ENCODE measurements around the gene HIRIP3. TPM values are rescaled to one million over a fixed set of nuclear protein-coding genes. Genes with fewer than 3 reads are reported as not detected.

The HIRIP3 gene
- total and polyA plus RNA-seq, 5 donors, result 11.6 to 21.7 (median 18.4) TPM

- Histone ChIP-seq H3K27ac (ENCODE audit: low read length) (no peak overlapping the region), H3K27me3 (ENCODE audit: control insufficient read depth, insufficient read depth) (no peaks in the 10 kb centered on the region), H3K4me1 (ENCODE audit: control insufficient read depth, insufficient read depth, low read length) (no peaks in the 10 kb centered on the region), H3K4me3 (ENCODE audit: low read length) (no peak overlapping the region), H3K9me3 (ENCODE audit: control insufficient read depth, low read length) (no peaks in the 10 kb centered on the region)
- intact Hi-C loops (cut with DNase I), result no loop called here
- WGBS, result 82% methylated on average over 23 of the region's 23 CpGs
- DNase-seq (peak in 1 of 3 donors; percentile 30), ATAC-seq (no peak)
These were observed 6.1 kb downstream of the HIRIP3 start for GRCh38 chr16:29989111-29989858.

DNA sequence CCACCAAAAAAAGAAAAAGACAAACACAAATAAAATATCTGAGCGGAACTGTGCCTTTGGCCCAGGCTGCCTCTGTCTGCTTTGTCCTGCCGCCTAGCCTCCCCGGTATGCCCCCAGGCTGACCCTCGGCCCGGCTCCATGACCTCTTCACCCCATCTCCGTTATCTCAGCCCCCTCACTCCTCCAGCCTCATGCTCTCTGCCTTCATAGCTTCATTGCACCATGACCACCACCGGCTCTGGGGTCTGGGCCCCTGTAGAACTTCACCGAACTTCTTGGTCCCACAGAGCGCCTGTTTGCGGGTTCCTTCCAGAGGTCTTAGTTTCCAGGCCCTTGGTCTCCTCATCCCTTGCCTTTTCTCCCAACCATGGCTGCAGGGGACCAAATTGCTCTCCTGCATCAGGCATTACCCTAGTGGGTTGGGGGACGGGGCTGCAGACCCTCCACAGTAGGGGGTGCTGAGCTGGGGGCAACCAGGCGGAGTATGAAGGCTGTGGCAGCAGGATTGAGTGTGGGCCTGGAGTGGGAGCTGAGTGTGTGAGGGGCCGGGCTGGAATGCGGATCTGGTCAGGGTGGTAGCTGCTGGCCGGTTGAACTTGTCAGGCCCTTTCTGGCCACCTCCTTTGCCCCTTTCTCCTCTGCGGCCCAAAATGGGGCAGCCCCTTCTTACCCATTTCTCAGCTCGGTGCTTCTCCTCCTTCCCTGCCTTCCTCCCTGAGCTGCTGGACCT is 6.9 kb downstream of the HIRIP3 start:
- Histone ChIP-seq H3K4me3 (ENCODE audit: low read length) (no peak overlapping the region), H3K27me3 (ENCODE audit: control insufficient read depth, insufficient read depth) (no peaks in the 10 kb centered on the region), H3K9me3 (ENCODE audit: control insufficient read depth, low read length) (no peaks in the 10 kb centered on the region), H3K4me1 (ENCODE audit: control insufficient read depth, insufficient read depth, low read length) (no peaks in the 10 kb centered on the region), H3K27ac (ENCODE audit: low read length) (no peak overlapping the region)
- ATAC-seq, result no peak
- intact Hi-C loops (cut with DNase I), result no loop called here
- WGBS, result 82% methylated on average over 16 of the region's 17 CpGs
- peak in 1 of 3 donors; percentile 27 for DNase-seq

DNA sequence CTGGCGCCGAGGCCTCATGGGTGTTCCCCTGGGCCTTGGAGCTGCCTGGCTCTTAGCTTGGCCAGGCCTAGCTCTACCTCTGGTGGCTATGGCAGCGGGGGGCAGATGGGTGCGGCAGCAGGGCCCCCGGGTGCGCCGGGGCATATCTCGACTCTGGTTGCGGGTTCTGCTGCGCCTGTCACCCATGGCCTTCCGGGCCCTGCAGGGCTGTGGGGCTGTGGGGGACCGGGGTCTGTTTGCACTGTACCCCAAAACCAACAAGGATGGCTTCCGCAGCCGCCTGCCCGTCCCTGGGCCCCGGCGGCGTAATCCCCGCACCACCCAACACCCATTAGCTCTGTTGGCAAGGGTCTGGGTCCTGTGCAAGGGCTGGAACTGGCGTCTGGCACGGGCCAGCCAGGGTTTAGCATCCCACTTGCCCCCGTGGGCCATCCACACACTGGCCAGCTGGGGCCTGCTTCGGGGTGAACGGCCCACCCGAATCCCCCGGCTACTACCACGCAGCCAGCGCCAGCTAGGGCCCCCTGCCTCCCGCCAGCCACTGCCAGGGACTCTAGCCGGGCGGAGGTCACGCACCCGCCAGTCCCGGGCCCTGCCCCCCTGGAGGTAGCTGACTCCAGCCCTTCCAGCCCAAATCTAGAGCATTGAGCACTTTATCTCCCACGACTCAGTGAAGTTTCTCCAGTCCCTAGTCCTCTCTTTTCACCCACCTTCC is 7.9 kb downstream of the HIRIP3 start:
- Histone ChIP-seq H3K4me3 (ENCODE audit: low read length) (no peak overlapping the region), H3K27ac (ENCODE audit: low read length) (no peak overlapping the region), H3K27me3 (ENCODE audit: control insufficient read depth, insufficient read depth) (no peaks in the 10 kb centered on the region), H3K9me3 (ENCODE audit: control insufficient read depth, low read length) (no peaks in the 10 kb centered on the region), H3K4me1 (ENCODE audit: control insufficient read depth, insufficient read depth, low read length) (no peaks in the 10 kb centered on the region)
- intact Hi-C loops (cut with DNase I), result no loop called here
- WGBS, result 92% methylated on average over 35 of the region's 35 CpGs
- ATAC-seq, result no peak
- DNase-seq, result peak in 2 of 3 donors; percentile 43 to 54

DNA sequence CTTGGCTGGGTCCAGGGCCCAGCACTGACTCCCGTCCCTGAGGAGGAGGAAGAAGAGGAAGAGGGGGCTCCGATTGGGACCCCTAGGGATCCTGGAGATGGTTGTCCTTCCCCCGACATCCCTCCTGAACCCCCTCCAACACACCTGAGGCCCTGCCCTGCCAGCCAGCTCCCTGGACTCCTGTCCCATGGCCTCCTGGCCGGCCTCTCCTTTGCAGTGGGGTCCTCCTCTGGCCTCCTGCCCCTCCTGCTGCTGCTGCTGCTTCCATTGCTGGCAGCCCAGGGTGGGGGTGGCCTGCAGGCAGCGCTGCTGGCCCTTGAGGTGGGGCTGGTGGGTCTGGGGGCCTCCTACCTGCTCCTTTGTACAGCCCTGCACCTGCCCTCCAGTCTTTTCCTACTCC is 8.5 kb downstream of the HIRIP3 start:
- intact Hi-C loops (cut with DNase I), result no loop called here
- H3K9me3 ChIP-seq (ENCODE audit: control insufficient read depth, low read length), result no peaks in the 10 kb centered on the region
- no peaks in the 10 kb centered on the region for H3K27me3 ChIP-seq (ENCODE audit: control insufficient read depth, insufficient read depth)
- no peak overlapping the region for H3K4me3 ChIP-seq (ENCODE audit: low read length)
- ATAC-seq (peak in 1 of 2 donors; percentile 3), DNase-seq (peak in 2 of 3 donors; percentile 21 to 42)
- no peaks in the 10 kb centered on the region for H3K4me1 ChIP-seq (ENCODE audit: control insufficient read depth, insufficient read depth, low read length)
- WGBS, result 86% methylated on average over 5 of the region's 5 CpGs
- H3K27ac ChIP-seq (ENCODE audit: low read length), result no peak overlapping the region

- intact Hi-C loops (cut with DNase I), result no loop called here
- H3K27ac ChIP-seq (ENCODE audit: low read length), result no peak overlapping the region
- no peaks in the 10 kb centered on the region for H3K27me3 ChIP-seq (ENCODE audit: control insufficient read depth, insufficient read depth)
- WGBS, result 94% methylated on average over 20 of the region's 20 CpGs
- peak in 2 of 3 donors; percentile 38 to 45 for DNase-seq
- H3K9me3 ChIP-seq (ENCODE audit: control insufficient read depth, low read length), result no peaks in the 10 kb centered on the region
- H3K4me1 ChIP-seq (ENCODE audit: control insufficient read depth, insufficient read depth, low read length), result no peaks in the 10 kb centered on the region
- no peak overlapping the region for H3K4me3 ChIP-seq (ENCODE audit: low read length)
- no peak for ATAC-seq
These were observed 9.2 kb downstream of the HIRIP3 start for GRCh38 chr16:29986231-29986630.

DNA sequence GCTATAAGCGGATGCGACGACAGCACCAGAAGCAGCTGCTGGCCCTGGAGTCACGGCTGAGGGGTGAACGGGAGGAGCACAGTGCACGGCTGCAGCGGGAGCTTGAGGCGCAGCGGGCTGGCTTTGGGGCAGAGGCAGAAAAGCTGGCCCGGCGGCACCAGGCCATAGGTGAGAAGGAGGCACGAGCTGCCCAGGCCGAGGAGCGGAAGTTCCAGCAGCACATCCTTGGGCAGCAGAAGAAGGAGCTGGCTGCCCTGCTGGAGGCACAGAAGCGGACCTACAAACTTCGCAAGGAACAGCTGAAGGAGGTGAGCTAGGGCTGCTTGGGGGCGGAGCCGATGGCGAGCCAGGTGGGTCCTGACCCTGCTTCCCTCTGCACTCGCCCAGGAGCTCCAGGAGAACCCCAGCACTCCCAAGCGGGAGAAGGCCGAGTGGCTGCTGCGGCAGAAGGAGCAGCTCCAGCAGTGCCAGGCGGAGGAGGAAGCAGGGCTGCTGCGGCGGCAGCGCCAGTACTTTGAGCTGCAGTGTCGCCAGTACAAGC is 10.1 kb downstream of the HIRIP3 start:
- no peaks in the 10 kb centered on the region for H3K27me3 ChIP-seq (ENCODE audit: control insufficient read depth, insufficient read depth)
- DNase-seq (peak in 2 of 3 donors; percentile 22 to 46), ATAC-seq (no peak)
- no peak overlapping the region for H3K4me3 ChIP-seq (ENCODE audit: low read length)
- intact Hi-C loops (cut with DNase I), result no loop called here
- WGBS, result 93% methylated on average over 28 of the region's 28 CpGs
- H3K27ac ChIP-seq (ENCODE audit: low read length), result no peak overlapping the region
- no peaks in the 10 kb centered on the region for H3K9me3 ChIP-seq (ENCODE audit: control insufficient read depth, low read length)
- H3K4me1 ChIP-seq (ENCODE audit: control insufficient read depth, insufficient read depth, low read length), result no peaks in the 10 kb centered on the region

DNA sequence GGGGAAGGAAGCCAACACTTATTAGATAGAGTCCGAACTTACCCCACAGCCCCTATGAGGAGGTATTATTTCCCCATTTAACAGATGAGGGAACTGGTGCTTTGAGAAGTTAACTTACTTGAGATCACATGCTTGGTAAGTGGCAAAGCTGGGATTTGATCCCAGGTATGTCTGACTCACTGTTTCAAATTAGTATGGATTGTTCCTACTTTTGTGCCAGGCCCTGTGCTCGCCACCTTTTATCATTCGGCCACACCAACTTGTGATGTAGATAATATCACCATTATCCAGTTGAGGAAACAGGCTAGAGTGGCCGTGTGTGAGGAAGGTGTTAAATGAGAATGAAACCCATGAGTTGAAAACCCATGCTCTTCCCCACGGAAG is 10.7 kb downstream of the HIRIP3 start:
- no peaks in the 10 kb centered on the region for H3K9me3 ChIP-seq (ENCODE audit: control insufficient read depth, low read length)
- H3K4me1 ChIP-seq (ENCODE audit: control insufficient read depth, insufficient read depth, low read length), result no peaks in the 10 kb centered on the region
- H3K27ac ChIP-seq (ENCODE audit: low read length), result no peak overlapping the region
- WGBS, result 85% methylated on average over 5 of the region's 5 CpGs
- no peak for ATAC-seq
- intact Hi-C loops (cut with DNase I), result no loop called here
- no peak for DNase-seq
- H3K4me3 ChIP-seq (ENCODE audit: low read length), result no peak overlapping the region
- H3K27me3 ChIP-seq (ENCODE audit: control insufficient read depth, insufficient read depth), result no peaks in the 10 kb centered on the region

- no peak overlapping the region for H3K4me3 ChIP-seq (ENCODE audit: low read length)
- H3K9me3 ChIP-seq (ENCODE audit: control insufficient read depth, low read length), result no peaks in the 10 kb centered on the region
- ATAC-seq (no peak), DNase-seq (peak in 1 of 3 donors; percentile 1)
- intact Hi-C loops (cut with DNase I), result no loop called here
- H3K4me1 ChIP-seq (ENCODE audit: control insufficient read depth, insufficient read depth, low read length), result no peaks in the 10 kb centered on the region
- no peak overlapping the region for H3K27ac ChIP-seq (ENCODE audit: low read length)
- 80% methylated on average over 6 of the region's 6 CpGs for WGBS
- H3K27me3 ChIP-seq (ENCODE audit: control insufficient read depth, insufficient read depth), result no peaks in the 10 kb centered on the region
These were observed 11.2 kb downstream of the HIRIP3 start for GRCh38 chr16:29984137-29984763.

DNA sequence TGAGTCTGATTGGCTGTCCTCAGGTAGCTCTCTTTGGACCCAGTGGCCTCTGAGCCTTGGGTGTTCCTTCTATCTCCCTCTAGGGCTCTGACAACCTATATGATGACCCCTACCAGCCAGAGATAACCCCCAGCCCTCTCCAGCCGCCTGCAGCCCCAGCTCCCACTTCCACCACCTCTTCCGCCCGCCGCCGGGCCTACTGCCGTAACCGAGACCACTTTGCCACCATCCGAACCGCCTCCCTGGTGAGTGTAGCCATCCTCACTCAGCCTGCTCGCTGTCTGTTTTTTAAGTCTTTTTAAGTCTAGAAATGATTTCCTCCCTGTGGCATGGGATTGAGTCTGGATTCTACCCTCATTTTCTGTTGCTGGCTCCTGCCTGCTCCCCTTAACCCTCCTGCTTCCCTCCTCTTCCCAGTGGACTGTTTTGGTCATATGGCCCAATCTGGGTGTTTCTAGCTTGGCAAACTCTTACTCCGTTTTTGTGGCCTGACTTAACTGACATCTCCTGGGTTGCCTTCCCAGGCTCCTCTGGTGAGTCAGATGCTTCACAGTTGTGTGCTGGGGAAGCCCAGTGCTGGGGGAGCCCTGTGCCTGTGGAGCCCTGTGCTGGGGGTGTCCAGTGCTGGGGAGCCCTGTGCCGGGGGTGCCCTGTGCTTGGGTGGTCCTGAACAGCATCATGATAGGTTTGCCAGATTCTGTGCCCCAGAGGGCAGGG is 11.8 kb downstream of the HIRIP3 start:
- intact Hi-C loops (cut with DNase I), result no loop called here
- Histone ChIP-seq H3K27ac (ENCODE audit: low read length) (no peak overlapping the region), H3K9me3 (ENCODE audit: control insufficient read depth, low read length) (no peaks in the 10 kb centered on the region), H3K4me1 (ENCODE audit: control insufficient read depth, insufficient read depth, low read length) (no peaks in the 10 kb centered on the region), H3K27me3 (ENCODE audit: control insufficient read depth, insufficient read depth) (no peaks in the 10 kb centered on the region), H3K4me3 (ENCODE audit: low read length) (no peak overlapping the region)
- 85% methylated on average over 12 of the region's 12 CpGs for WGBS
- peak in 2 of 3 donors; percentile 29 to 31 for DNase-seq
- no peak for ATAC-seq
